GM23338 (cell line): ENCODE data around the gene ZNF787.

Experiments used
- CTCF ChIP-seq, 2 experiments: fragments of 200-600 bp in 1 of 2; sonication (generic) in 1 of 2; conservative IDR thresholded peaks; 2 replicates each; pipeline versions ENCODE4 v1.5.1 to v1.6.1; 2016 to 2017; ENCODE audit warnings: antibody characterized with exemption in 2 of 2, low read depth in 2 of 2, mild to moderate bottlenecking in 2 of 2, moderate library complexity in 1 of 2
- EZH2 ChIP-seq: fragments of 200-600 bp; sonication (generic); IDR thresholded peaks from one replicate; pipeline ENCODE4 v1.8.0; 2017; ENCODE audit warnings: antibody characterized with exemption, mild to moderate bottlenecking, low read depth; ENCODE audit not compliant: unreplicated experiment
- REST ChIP-seq: IDR thresholded peaks from one replicate; pipeline ENCODE4 v1.6.1; 2018; ENCODE audit warnings: antibody characterized with exemption; ENCODE audit not compliant: unreplicated experiment

GRCh38 chr19:56117889-56118288 lies 3.2 kb downstream of the ZNF787 start:
- TF ChIP-seq CTCF (conservative IDR thresholded peaks at IDR 0.05; ENCODE audit: low read depth in 2 of 2) = no peak
- no peak for TF ChIP-seq REST
- no peak for TF ChIP-seq EZH2
